GM12801 (cell line): ENCODE measurements around the gene MTHFSD.

ENCODE experiments used
- CTCF ChIP-seq: IDR thresholded peaks from one replicate; pipeline ENCODE4 v1.5.1; 2011; ENCODE audit warnings: control low read depth; ENCODE audit not compliant: insufficient read length; ENCODE audit errors: extremely low read depth

MTHFSD gene

DNA sequence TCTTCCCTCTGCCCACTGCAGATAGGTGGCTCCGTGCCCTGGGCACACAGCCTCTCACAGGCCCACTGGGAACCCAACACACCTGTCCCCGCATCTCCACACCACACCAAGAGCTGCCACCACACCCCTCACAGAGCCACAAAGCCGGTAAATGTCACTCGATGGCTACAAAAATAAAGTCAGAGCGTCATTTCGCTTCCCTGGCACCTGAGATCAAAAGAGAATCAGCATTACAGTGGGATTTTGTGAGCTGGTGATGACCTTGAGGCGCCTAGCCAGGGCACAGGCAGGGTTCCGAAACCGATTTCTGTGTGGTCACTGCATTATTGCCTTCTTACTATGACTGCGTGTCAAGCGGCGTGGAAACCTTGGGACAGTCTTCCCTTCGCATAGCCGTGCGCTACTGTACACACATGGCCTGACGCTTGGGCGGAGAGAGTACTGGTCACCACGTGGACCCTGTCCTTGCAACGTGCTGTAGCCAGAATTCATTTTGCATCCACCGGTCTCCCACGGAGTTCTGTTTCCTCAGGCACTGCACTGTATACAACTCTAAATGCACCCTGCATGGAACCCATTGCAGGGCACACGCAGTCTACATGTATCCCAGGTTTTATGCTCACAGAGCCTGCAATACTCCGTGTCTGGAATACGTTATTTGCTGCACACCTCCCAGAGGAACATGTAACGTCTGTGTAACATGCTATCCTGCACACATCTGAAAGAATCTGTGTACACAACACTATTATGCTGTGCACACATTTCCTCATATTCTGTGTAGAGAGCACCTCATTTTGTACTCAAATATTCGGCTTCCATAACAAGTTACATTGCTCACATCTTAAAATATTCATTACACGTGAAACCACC, 50.5 kb downstream of the MTHFSD start:
- no peak for TF ChIP-seq CTCF

DNA sequence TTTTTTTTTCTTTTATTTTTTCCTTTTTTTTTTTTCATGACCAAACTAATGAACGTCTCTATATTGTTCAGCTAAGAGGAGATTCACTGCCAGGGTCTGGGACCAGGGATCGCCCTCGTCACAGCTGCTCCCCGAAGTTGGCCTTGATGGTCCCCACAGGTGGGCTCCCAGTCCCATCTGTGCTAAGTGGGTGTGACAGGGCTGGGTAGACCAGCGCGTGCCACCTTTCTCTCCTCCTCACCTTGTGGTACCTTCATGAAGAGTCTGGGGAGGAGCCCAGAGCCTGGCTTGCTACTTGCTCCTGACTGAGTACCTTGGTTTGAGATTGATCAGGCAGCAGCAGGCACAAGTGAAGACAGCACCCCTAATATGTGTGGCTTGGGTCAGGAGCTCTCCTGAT, 51.2 kb downstream of the MTHFSD start:
- no peak for TF ChIP-seq CTCF

DNA sequence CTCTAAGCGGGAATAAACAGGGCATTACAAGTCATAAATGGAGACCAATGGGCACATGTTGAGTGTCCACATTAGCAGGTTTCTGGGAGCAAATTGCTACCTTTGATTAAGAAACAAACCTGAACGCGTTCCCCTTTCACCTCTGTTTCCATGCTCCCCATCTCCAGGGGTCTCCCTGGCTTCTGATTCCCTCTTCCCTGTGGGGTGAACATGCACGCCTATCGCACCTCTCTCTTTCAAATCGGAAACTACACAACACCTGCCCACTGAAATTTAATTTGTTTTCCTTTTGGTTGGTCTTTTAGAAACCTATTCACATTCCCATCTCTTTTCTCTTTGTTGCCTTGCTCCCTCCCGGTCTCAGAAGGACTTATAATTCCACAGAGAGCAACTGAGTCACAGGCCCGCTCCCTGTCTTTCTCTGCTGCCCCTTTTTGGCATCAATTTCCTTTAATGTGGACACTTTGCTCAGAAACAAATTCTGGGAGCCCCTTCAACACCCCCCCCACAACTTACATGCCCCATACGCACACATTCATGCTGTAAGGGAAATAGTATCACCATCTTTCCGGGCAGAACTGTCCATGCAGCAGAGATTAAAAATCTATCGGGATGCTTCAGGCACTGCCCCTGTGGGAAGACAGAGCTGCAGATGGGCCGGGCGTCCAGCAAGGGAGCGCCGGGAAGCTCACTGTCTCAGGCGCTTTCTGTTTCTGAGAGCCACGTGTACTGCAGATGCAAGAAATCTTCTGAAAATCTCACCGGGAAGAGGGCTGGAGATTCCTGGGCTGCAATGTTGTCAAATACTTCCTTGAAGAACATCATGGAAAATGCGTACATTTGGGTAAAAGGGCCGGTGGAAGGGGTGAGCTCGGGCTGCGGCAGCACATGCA, 51.9 kb downstream of the MTHFSD start:
- no peak for TF ChIP-seq CTCF

DNA sequence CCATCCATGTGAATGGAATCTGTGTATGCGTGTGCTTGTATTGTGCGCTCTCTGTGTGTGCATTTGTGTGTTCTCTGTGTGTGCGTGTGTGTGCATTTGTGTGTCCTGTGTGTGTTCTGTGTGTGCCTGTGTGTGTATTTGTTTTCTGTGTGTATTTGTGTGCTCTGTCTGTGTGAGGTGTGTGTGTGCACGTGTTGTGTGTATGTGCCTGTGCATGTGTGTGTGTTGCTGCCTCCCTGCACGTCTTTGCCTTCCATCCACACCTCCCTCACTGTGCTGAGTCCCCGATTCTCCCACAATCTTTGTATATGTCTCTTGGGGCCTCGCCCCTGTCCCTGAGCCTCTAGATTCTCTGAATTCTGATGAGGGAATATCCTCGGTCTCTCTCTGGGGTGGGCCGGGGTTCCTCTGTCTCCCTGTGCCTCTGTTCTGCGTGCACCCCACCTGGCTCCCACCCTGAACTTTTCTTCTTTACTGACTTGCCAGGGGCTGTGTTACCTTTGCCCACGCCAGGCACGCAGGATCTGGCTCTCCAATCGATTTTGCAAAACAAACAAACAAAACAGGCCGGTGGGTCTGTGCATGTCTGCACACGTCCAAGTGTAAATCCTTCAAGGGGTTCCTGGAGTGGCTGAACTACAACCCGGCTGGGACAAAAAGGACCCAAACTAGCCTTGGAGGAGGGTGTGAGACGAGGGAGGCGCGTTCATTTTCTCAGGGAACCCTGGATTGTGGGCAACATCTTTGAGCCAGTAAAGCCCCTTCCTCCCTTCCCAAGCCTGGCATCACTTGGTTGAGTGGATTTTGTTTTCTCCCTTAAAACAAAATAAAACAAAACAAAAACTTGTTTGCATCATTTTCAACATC, 52.8 kb downstream of the MTHFSD start:
- TF ChIP-seq CTCF = no peak

GRCh38 chr16:86500708-86501510, 54.1 kb downstream of the MTHFSD start:
- no peak for TF ChIP-seq CTCF

GRCh38 chr16:86499889-86500707, 54.9 kb downstream of the MTHFSD start:
- no peak for TF ChIP-seq CTCF
